HepG2 (cell line): Measurements from ENCODE around the gene TCF25. TPM values are rescaled to one million over a fixed set of nuclear protein-coding genes. Genes with fewer than 3 reads are reported as not detected.

Experiments
- NFAT5 ChIP-seq: sonication (generic); formaldehyde crosslinking; IDR thresholded peaks from 2 replicates; pipeline ENCODE4 v1.4.0; 2020; ENCODE audit warnings: missing genetic modification reagents
- NR2F6 ChIP-seq, 2 experiments: IDR thresholded peaks; 2 replicates each; pipeline ENCODE4 v1.6.1; 2016; ENCODE audit warnings: antibody characterized with exemption in 1 of 2, mild to moderate bottlenecking in 1 of 2
- POLR2AphosphoS5 ChIP-seq: IDR thresholded peaks from 2 replicates; pipeline ENCODE4 v1.6.1; 2012; ENCODE audit warnings: low read depth, low read length
- SRSF1 ChIP-seq: fragments of 200-400 bp; formaldehyde crosslinking; optimal IDR thresholded peaks from 2 replicates; pipeline ENCODE3; 2017; ENCODE audit warnings: mild to moderate bottlenecking, low read depth, low read length, moderate library complexity
- U2AF2 ChIP-seq: fragments of 200-400 bp; formaldehyde crosslinking; IDR thresholded peaks from 2 replicates; pipeline ENCODE4 v1.6.1; 2017; ENCODE audit warnings: low read depth, mild to moderate bottlenecking, low read length
- ZNF543 ChIP-seq: sonication (generic); formaldehyde crosslinking; IDR thresholded peaks from 2 replicates; pipeline ENCODE4 v1.4.0; 2020; ENCODE audit warnings: mild to moderate bottlenecking, missing genetic modification reagents
- ZNF589 ChIP-seq: sonication (generic); formaldehyde crosslinking; conservative IDR thresholded peaks from 2 replicates; pipeline ENCODE4 v1.8.0; 2022; ENCODE audit warnings: mild to moderate bottlenecking, moderate library complexity, missing genetic modification reagents
- ZNF780A ChIP-seq: sonication (generic); formaldehyde crosslinking; IDR thresholded peaks from 2 replicates; pipeline ENCODE4 v1.8.0; 2022; ENCODE audit warnings: mild to moderate bottlenecking, missing genetic modification reagents, moderate library complexity
- polyA plus RNA-seq, 8 experiments: library from polyadenylated mRNA; depleted of rRNA in 3 of 8; stranded (reverse) in 7 of 8; unstranded in 1 of 8; fragments of >200 nt; fragmentation: Illumina TruSeq in 4 of 8; extraction: Trizol in 4 of 8; gene quantifications; 2 replicates each; pipeline versions ENCODE4 v1.2.1 to v1.2.3, GENCODE V29; 2011 to 2016; ENCODE audit warnings: low read depth in 4 of 8, missing spikeins in 1 of 8, mixed read lengths in 1 of 8; ENCODE audit not compliant: insufficient read depth in 1 of 8
- total RNA-seq, 5 experiments: library from RNA; depleted of rRNA; stranded (reverse); fragments of >200 nt; fragmentation: Illumina TruSeq; extraction: Trizol; gene quantifications; 2 replicates each; pipeline ENCODE4 v1.2.3, GENCODE V29; 2016; ENCODE audit warnings: low read depth in 1 of 5

TCF25 gene
- total and polyA plus RNA-seq, 2 of the 13 experiments (the other 11 are each of a cell fraction or from before 2014, with no cell fraction given) = 138 to 206 TPM

GRCh38 chr16:89917773-89918452 lies 44.5 kb downstream of the TCF25 start (continued):
- TF ChIP-seq NR2F6 (IDR thresholded peaks at IDR 0.05) = peak; percentile 65; the same call in 1 of the 2 replicates
- peak; percentile 95 for TF ChIP-seq NR2F6 (CRISPR knock-in tag; IDR thresholded peaks at IDR 0.05)
- peak; percentile 99 for TF ChIP-seq NFAT5 (CRISPR knock-in tag)
- peak; percentile 65 for TF ChIP-seq POLR2AphosphoS5
- no peak for TF ChIP-seq U2AF2
- peak; percentile 77 for TF ChIP-seq SRSF1
- TF ChIP-seq ZNF543 = peak; percentile 99
- TF ChIP-seq ZNF589 (CRISPR knock-in tag) = peak; percentile 99
- TF ChIP-seq ZNF780A (CRISPR knock-in tag) = peak; percentile 99
